Mesenchymal stem cell (in vitro differentiated cells and primary cell): ENCODE results near the gene TNFAIP2.

ENCODE experiments used
- DNase-seq: peaks from one replicate; pipeline ENCODE4 v3.0.0-alpha.2; 2013
- H2AFZ ChIP-seq: one replicate; pipeline ENCODE4 v1.6.1; 2013; ENCODE audit warnings: low read depth, mild to moderate bottlenecking, control low read depth, inconsistent platforms, low read length, moderate library complexity
- H2AK5ac ChIP-seq: 2 replicates; pipeline ENCODE4 v1.6.1; 2013; ENCODE audit warnings: low read length, moderate library complexity, mild to moderate bottlenecking, inconsistent platforms; ENCODE audit not compliant: severe bottlenecking
- H2BK120ac ChIP-seq: one replicate; pipeline ENCODE4 v1.6.1; 2013; ENCODE audit warnings: low read depth, mild to moderate bottlenecking, inconsistent platforms, low read length, moderate library complexity
- H2BK12ac ChIP-seq, 2 experiments: one replicate each; pipeline ENCODE4 v1.6.1; 2013; ENCODE audit warnings: inconsistent platforms in 2 of 2, low read length in 2 of 2, mild to moderate bottlenecking in 2 of 2, moderate library complexity in 2 of 2, control low read depth in 1 of 2
- H2BK15ac ChIP-seq: one replicate; pipeline ENCODE4 v1.6.1; 2013; ENCODE audit warnings: mild to moderate bottlenecking, low read depth, inconsistent platforms; ENCODE audit not compliant: poor library complexity, severe bottlenecking
- H2BK5ac ChIP-seq: 2 replicates; pipeline ENCODE4 v1.6.1; 2013; ENCODE audit warnings: low read depth, mild to moderate bottlenecking, low read length, control low read depth, inconsistent platforms; ENCODE audit not compliant: poor library complexity, severe bottlenecking
- H3K14ac ChIP-seq, 2 experiments: one replicate each; pipeline ENCODE4 v1.6.1; 2013; ENCODE audit warnings: inconsistent platforms in 2 of 2, low read length in 2 of 2, control low read depth in 1 of 2, mild to moderate bottlenecking in 1 of 2, moderate library complexity in 1 of 2
- H3K18ac ChIP-seq, 2 experiments: one replicate each; pipeline ENCODE4 v1.6.1; 2013; ENCODE audit warnings: inconsistent platforms in 2 of 2, low read length in 2 of 2, control low read depth in 1 of 2, low read depth in 1 of 2, mild to moderate bottlenecking in 1 of 2
- H3K23ac ChIP-seq, 2 experiments: one replicate each; pipeline ENCODE4 v1.6.1; 2013; ENCODE audit warnings: inconsistent platforms in 2 of 2, low read length in 2 of 2, mild to moderate bottlenecking in 2 of 2, moderate library complexity in 2 of 2, control low read depth in 1 of 2
- H3K27ac ChIP-seq: 2 replicates; pipeline ENCODE4 v1.5.1; 2013; ENCODE audit warnings: mild to moderate bottlenecking, moderate library complexity, low read length, control low read depth, inconsistent platforms; ENCODE audit not compliant: poor library complexity, severe bottlenecking
- H3K27me3 ChIP-seq, 2 experiments: 2 replicates each; pipeline versions ENCODE4 v1.6.1 to v1.7.0; 2013; ENCODE audit warnings: low read length in 2 of 2, mild to moderate bottlenecking in 2 of 2, moderate library complexity in 2 of 2, control low read depth in 1 of 2, inconsistent platforms in 1 of 2; ENCODE audit not compliant: control insufficient read depth in 1 of 2, insufficient read depth in 1 of 2
- H3K36me3 ChIP-seq, 2 experiments: 2 replicates each; pipeline versions ENCODE4 v1.6.1 to v1.7.0; 2013; ENCODE audit warnings: low read length in 2 of 2, control low read depth in 1 of 2, inconsistent platforms in 1 of 2, low read depth in 1 of 2, mild to moderate bottlenecking in 1 of 2; ENCODE audit not compliant: insufficient read depth in 2 of 2, control insufficient read depth in 1 of 2
- H3K4ac ChIP-seq, 2 experiments: one replicate each; pipeline ENCODE4 v1.6.1; 2013; ENCODE audit warnings: inconsistent platforms in 2 of 2, low read length in 2 of 2, mild to moderate bottlenecking in 2 of 2, moderate library complexity in 2 of 2, control low read depth in 1 of 2, low read depth in 1 of 2
- H3K4me1 ChIP-seq: 2 replicates; pipeline ENCODE4 v1.6.1; 2013; ENCODE audit warnings: low read depth, low read length, control low read depth; ENCODE audit not compliant: control insufficient read depth, insufficient read depth
- H3K4me2 ChIP-seq: 2 replicates; pipeline ENCODE4 v1.6.1; 2013; ENCODE audit warnings: low read length, mild to moderate bottlenecking, inconsistent platforms; ENCODE audit not compliant: poor library complexity, severe bottlenecking
- H3K4me3 ChIP-seq, 2 experiments: 2 replicates each; pipeline versions ENCODE4 v1.5.1 to v1.7.0; 2013; ENCODE audit warnings: low read length in 2 of 2, mild to moderate bottlenecking in 2 of 2, control low read depth in 1 of 2, low read depth in 1 of 2; ENCODE audit not compliant: insufficient read depth in 1 of 2
- H3K79me1 ChIP-seq: replicated peaks from 2 replicates; pipeline ENCODE4 v1.6.1; 2013; ENCODE audit warnings: mild to moderate bottlenecking, control low read depth, low read length, inconsistent platforms; ENCODE audit not compliant: poor library complexity, severe bottlenecking
- H3K9ac ChIP-seq: 2 replicates; pipeline ENCODE4 v1.7.0; 2013; ENCODE audit warnings: mild to moderate bottlenecking, low read length, moderate library complexity
- H3K9me3 ChIP-seq: 2 replicates; pipeline ENCODE4 v1.7.0; 2013; ENCODE audit warnings: mild to moderate bottlenecking, low read length; ENCODE audit not compliant: control insufficient read depth
- H4K8ac ChIP-seq: one replicate; pipeline ENCODE4 v1.6.1; 2013; ENCODE audit warnings: inconsistent platforms, mild to moderate bottlenecking, low read length, moderate library complexity
- H4K91ac ChIP-seq: one replicate; pipeline ENCODE4 v1.6.1; 2013; ENCODE audit warnings: mild to moderate bottlenecking, low read length, inconsistent platforms
- WGBS: methylation state at CpG from one replicate; pipeline ENCODE4 v1.1.7; 2013; ENCODE audit warnings: mixed read lengths; 5-methylcytosine and 5-hydroxymethylcytosine counted together

The TNFAIP2 gene

GRCh38 chr14:103107455-103107854, 15.8 kb upstream of the TNFAIP2 start:
- H3K79me1 ChIP-seq, result no peaks in the 10 kb centered on the region
- no peak overlapping the region for H2BK5ac ChIP-seq
- H2AFZ ChIP-seq, result no peak overlapping the region
- H3K27me3 ChIP-seq, result peaks cover 0 to 20% of the 10 kb centered on the region in 2 experiments
- H3K27ac ChIP-seq, result no peak overlapping the region
- H2BK120ac ChIP-seq, result no peak overlapping the region
- H3K9ac ChIP-seq, result no peak overlapping the region
- no peak overlapping the region for H3K14ac ChIP-seq
- H3K4me3 ChIP-seq, result no peak overlapping the region
- no peak overlapping the region for H3K23ac ChIP-seq
- DNase-seq, result no peak
- no peak overlapping the region for H3K4ac ChIP-seq
- no peak overlapping the region for H3K4me2 ChIP-seq
- H2BK12ac ChIP-seq, result peak overlapping the region in 1 of 2 experiments; percentile 25
- H3K18ac ChIP-seq, result no peak overlapping the region
- no peak overlapping the region for H4K91ac ChIP-seq
- H2AK5ac ChIP-seq, result no peak overlapping the region
- peaks cover 55% of the 10 kb centered on the region for H3K4me1 ChIP-seq
- no peak overlapping the region for H2BK15ac ChIP-seq
- 97% methylated on average over 23 of the region's 23 CpGs for WGBS
- no peaks in the 10 kb centered on the region for H3K9me3 ChIP-seq
- H4K8ac ChIP-seq, result no peak overlapping the region
- H3K36me3 ChIP-seq, result no peaks in the 10 kb centered on the region

GRCh38 chr14:103107941-103108748, 15.1 kb upstream of the TNFAIP2 start:
- WGBS, result 84% methylated on average over 28 of the region's 28 CpGs
- H3K9me3 ChIP-seq, result no peaks in the 10 kb centered on the region
- H3K79me1 ChIP-seq, result no peaks in the 10 kb centered on the region
- H3K14ac ChIP-seq, result no peak overlapping the region
- H3K18ac ChIP-seq, result peak overlapping the region; percentile 5 to 34
- no peak overlapping the region for H2AFZ ChIP-seq
- peak overlapping the region; percentile 60 for H2BK5ac ChIP-seq
- H2BK120ac ChIP-seq, result peak overlapping the region; percentile 76
- no peak overlapping the region for H3K23ac ChIP-seq
- no peaks in the 10 kb centered on the region for H3K36me3 ChIP-seq
- H3K4me2 ChIP-seq, result no peak overlapping the region
- peaks cover 61% of the 10 kb centered on the region for H3K4me1 ChIP-seq
- H3K9ac ChIP-seq, result peak overlapping the region; percentile 15
- peak overlapping the region; percentile 71 for H4K91ac ChIP-seq
- H4K8ac ChIP-seq, result peak overlapping the region; percentile 19
- DNase-seq, result no peak
- H3K27ac ChIP-seq, result peak overlapping the region; percentile 48
- H2BK12ac ChIP-seq, result peak overlapping the region; percentile 4 to 34
- H2AK5ac ChIP-seq, result peak overlapping the region; percentile 95
- peak overlapping the region; percentile 37 to 46 for H3K4ac ChIP-seq
- peak overlapping the region; percentile 1 for H2BK15ac ChIP-seq
- H3K27me3 ChIP-seq, result peaks cover 0 to 14% of the 10 kb centered on the region in 2 experiments
- no peak overlapping the region for H3K4me3 ChIP-seq

GRCh38 chr14:103108749-103109207, 14.5 kb upstream of the TNFAIP2 start:
- H3K4ac ChIP-seq, result peak overlapping the region; percentile 37 to 38
- H2BK120ac ChIP-seq, result peak overlapping the region; percentile 76
- peak overlapping the region; percentile 85 for H4K91ac ChIP-seq
- DNase-seq, result peak; percentile 74
- peak overlapping the region; percentile 95 for H2AK5ac ChIP-seq
- H2BK12ac ChIP-seq, result peak overlapping the region; percentile 34 to 87
- no peaks in the 10 kb centered on the region for H3K36me3 ChIP-seq
- no peak overlapping the region for H3K23ac ChIP-seq
- H3K4me2 ChIP-seq, result no peak overlapping the region
- no peak overlapping the region for H3K14ac ChIP-seq
- H2AFZ ChIP-seq, result no peak overlapping the region
- no peak overlapping the region for H3K4me3 ChIP-seq
- H3K27ac ChIP-seq, result peak overlapping the region; percentile 48
- WGBS, result 45% methylated on average over 4 of the region's 9 CpGs
- no peaks in the 10 kb centered on the region for H3K79me1 ChIP-seq
- H3K9me3 ChIP-seq, result no peaks in the 10 kb centered on the region
- H2BK15ac ChIP-seq, result peak overlapping the region; percentile 1
- peak overlapping the region; percentile 5 to 59 for H3K18ac ChIP-seq
- peak overlapping the region; percentile 15 for H3K9ac ChIP-seq
- H3K27me3 ChIP-seq, result peaks cover 0 to 9% of the 10 kb centered on the region in 2 experiments
- no peak overlapping the region for H4K8ac ChIP-seq
- peaks cover 66% of the 10 kb centered on the region for H3K4me1 ChIP-seq
- peak overlapping the region; percentile 60 for H2BK5ac ChIP-seq
